HG03159 (cell line): ENCODE data around the gene NUDT4B.
A peak's percentile ranks its signal among the peaks of the same experiment; 100 is the strongest.
"Not testable (repeated sequence)": the region's sequence is repeated elsewhere in the genome, so short reads cannot be mapped to it uniquely, and the experiment has no call there.

Experiments
- ATAC-seq: cut with Tn5 transposase; IDR thresholded peaks from one replicate; pipeline ENCODE4 v1.9.1; 2021; ENCODE audit warnings: mild to moderate bottlenecking, moderate library complexity; ENCODE audit not compliant: unreplicated experiment

Gene NUDT4B

DNA sequence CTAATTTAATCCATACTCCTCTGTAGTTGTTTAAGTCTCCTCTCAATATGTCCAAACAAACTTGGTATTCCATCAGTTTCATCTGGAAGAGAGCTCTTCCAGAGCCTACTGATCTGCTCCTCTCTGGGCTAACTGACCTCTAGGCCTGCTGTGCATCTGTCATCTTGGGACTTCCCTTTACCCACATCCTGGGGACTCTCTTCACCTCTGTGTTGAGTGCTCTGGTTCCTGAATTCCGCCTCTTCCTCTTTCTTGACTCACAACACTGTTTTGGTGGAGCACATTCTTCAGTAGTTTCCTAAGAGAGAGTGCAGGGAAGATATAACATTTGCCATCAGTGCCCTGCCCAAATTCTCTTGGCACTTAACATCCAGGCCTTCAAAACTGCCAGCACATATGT lies 13.0 kb upstream of the NUDT4B start:
- ATAC-seq, result peak; percentile 45

DNA sequence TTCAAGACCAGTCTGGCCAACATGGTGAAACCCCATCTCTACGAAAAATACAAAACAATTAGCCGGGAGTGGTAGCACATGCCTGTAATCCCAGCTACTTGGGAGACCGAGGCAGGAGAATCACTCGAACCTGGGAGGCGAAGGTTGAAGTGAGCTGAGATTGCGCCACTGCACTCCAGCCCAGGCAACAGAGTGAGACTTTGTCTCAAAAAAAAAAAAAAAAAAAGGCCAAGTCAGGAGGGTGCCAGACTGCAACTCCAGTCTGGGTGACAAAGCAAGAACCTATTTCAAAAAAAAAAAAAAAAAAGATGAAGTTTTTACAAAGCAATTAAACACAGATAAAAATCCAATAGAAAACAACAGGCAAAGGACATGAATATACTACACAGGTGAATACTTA lies 9.9 kb upstream of the NUDT4B start:
- ATAC-seq, result not testable (repeated sequence)

DNA sequence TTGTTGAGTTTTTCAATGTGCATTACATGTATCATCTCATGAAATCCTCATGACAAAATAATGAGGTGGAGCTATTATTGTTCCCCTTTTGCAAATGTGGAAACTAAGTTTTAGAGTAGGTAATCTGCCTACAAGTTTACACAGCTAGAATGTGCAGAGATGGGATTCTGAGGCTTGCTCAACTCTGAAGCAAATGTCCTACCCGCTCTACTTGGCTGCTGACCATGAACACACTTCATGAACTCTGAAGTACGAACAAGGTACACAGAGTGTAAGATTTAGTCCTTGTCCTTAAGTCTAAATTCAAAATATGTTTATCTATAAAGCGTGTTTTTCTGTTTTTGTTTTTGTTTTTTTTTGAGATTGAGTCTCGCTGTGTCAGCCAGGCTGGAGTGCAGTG lies 5.4 kb upstream of the NUDT4B start:
- ATAC-seq, result not testable (repeated sequence)

DNA sequence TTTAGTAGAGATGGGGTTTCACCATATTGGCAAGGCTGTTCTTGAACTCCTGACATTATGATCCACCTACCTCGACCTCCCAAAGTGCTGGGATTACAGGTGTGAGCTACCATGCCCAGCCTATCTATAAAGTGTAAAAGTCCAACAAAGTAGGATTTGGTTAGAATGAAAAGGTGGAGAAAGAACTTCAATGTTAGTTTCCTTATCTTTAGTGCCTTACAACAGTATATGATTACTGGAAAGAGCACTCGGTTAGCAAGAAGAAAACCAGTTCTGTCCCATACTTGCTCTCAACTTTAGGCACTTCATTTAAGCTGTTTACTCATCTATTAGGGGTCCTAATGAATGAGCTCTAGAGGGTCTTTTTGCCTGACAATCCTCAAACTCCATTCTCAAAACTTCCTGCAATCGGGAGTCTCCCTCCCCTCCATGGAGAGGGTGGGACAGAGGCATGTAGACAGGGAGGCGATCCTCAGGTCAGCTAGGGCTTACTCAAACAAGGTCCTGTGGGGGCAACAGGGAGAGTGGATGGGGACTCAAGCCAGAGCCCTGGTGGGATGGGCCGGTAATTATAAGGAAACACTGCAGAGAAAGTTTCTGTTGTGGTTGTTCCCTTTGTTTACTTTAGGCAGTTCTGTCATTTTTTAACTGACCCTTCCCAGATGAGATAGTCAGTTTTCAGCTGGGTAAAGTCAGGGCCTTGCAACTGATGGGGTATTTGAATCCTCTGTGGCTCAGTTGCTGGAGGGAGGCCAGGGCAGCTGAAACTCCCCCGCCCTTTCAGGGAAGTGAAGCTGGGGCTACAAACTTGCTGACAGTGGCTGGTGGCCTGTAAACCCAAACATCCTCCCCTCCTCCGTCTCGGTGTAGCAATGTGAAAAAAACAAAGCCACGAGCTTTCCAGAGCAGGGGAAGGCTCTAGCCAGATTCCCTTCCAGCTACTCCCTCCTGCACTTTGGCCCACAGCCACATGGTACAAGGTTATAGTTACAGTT lies 4.6 kb upstream of the NUDT4B start:
- peak; percentile 46 for ATAC-seq

DNA sequence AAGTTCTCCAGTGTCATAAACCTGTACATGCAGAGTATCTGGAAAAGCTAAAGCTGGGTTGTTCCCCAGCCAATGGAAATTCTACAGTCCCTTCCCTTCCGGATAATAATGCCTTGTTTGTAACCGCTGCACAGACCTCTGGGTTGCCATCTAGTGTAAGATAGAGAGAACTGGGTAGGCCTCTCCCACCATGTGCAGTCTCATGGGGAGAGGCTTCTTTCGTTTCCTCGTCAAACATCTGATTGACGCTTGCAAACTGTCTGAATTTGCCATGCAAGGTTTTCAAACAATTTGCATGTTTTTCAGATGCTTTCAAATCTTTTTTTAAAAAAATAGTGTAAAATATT lies 734 bp downstream of the NUDT4B start:
- peak; percentile 88 for ATAC-seq

DNA sequence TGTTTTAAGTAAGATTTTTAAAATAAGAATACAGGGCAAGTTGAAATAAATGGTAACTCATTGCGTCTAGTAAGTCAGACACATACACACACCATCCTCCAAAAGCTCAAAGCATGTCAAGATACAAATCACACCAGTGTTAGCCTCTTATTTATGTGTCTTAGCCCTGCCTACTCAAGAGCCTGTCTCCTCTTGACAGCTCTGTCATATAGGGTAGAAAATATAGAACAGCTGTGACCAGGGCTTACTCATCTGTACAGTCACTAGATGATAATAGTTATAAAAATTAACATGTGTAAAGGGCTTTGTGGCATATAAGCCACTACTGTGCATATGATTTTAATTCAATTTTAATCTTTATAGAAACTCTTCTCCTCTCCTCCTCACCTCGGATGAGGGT lies 7.7 kb downstream of the NUDT4B start:
- not testable (repeated sequence) for ATAC-seq

DNA sequence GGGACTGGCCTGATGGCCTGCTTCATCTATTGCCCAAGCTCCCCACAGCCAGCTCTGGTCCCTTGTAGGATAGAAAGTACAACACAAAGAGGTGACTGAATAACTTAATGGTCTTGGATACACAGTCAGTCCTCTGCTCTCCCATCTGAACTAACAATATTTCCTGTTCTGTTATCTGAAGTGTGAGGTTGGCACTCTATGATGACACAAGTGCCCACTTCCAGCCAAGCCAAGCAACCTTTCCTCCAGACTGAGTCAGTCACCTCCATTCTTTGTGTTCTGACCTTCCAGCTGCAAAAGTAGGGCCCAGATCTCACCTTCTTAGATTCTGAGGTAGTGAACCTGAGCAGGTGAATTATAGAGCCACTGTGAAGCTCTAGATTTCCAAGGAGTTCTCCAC lies 8.9 kb downstream of the NUDT4B start:
- not testable (repeated sequence) for ATAC-seq

DNA sequence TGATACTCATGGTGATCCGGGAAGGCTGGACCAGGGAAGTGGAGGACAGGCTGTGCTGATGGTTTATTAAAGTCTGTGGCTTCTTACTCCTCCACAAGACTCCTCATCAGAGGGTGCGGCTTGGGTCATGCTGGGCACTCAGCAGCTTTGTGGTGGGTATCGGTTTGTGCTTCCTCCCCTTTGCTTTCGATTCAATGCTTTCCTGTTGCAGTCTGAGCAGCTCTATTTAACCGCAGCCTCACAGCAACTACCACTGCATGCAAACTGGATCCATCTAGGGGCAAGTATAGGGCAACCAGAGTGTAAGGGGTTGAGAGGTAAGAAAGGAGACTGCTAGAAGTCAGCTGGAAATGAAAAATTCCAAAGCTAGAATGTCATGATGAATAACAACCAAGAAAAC lies 9.8 kb downstream of the NUDT4B start:
- ATAC-seq, result peak; percentile 95

DNA sequence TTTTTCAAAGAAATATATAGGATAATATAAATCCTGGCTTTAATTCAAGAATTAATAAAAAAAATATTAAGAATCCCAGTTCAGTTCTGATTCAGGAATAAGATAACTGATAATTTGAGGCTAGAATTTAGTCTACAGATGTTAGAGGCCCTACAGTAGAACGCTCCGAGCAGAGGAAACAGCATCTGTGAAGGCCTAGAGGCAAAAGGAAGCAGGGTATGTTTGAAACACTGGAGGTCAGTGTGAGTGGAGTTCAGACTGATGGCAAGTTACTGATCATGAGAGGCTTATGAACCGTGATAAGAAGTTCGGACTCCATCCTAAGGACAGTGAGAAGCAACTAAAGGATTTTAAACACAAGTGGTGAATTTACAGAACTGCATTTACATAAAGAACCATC lies 10.4 kb downstream of the NUDT4B start:
- not testable (repeated sequence) for ATAC-seq

DNA sequence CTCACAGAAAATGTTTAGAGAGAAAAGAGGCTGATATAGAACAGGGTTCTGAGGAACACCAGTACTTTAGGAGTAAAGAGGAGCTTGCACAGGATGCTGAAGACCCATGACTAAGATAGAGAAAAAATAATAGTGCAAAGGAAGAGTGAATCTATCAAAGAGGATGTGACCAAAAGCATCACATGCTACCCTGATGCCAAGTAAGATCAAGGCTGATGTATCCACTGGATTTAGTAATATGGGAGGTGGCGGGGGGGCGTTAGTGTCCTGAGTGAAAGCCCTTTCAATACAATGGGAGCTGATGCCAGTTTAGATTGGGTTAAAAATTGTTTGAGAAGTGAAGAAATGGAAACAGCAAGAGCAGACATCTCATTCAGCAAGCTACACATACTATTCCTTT lies 11.2 kb downstream of the NUDT4B start:
- ATAC-seq, result not testable (repeated sequence)

DNA sequence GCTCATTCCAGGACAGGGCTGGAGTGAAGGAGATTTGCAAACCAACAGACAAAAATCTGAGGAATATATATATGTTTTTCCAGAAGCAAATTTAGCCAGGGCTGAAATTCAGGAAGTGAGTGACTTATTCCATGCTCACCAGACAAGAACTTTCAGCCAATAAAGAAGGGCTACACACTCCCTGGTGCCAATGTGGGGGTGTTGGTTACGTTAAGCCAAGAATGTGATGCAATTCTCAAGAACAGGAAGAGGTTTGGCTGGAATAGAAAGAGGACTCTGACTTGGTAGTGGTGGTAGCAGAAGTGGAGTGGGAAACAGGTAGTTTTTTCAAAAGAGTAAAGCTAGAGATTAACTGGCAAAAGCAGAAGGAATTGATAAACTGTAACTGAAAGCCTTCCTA lies 11.6 kb downstream of the NUDT4B start:
- not testable (repeated sequence) for ATAC-seq

DNA sequence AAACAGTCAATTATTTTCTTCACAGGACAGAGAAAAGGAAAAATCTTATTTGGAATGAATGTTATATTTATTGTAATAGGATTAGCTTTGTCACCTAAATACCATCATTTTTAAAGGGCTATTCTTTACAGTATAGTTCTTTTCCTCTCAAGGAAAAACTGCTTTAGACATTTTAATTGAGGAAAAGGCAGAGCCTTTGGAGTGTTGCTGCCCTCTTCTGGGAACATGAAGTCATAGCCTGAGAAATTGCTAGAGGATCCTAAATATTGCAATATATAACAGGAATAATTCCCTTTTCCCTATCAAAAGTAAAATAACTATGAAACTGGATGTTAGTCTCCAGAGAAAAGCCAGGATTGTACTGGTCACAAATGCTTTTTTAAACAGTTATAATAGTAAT lies 12.8 kb downstream of the NUDT4B start:
- not testable (repeated sequence) for ATAC-seq

DNA sequence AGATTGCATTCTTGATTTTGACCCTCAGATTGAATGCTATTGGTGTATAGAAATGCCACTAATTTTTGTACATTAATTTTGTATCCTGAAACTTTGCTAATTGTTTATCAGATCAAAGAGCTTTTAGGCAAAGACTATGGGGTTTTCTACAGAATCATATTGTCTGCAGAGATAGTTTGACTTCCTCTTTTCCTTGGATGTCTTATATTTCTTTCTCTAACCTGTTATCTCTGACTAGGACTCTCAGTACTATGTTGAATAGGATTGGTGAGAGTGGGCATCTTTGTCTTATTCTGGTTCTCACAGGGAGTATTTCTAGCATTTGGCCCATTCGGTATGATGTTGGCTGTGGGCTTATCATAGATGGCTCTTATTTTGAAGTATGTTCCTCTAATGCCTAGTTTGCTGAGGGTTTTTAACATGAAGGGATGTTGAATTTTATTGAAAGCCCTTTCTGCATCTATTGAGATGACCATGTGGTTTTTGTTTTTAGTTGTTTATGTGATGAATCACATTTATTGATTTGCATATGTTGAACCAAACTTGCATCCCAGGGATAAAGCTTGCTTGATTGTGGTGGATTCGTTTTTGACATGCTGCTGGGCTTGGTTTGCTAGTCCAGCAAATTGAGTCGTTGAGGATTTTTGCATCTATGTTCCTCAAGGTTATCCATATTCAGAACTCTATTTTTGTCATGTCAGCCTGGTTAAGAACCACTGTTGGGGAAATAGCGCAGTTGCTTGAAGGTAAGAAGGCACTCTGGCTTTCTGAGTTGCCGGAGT lies 16.9 kb downstream of the NUDT4B start:
- ATAC-seq, result not testable (repeated sequence)

DNA sequence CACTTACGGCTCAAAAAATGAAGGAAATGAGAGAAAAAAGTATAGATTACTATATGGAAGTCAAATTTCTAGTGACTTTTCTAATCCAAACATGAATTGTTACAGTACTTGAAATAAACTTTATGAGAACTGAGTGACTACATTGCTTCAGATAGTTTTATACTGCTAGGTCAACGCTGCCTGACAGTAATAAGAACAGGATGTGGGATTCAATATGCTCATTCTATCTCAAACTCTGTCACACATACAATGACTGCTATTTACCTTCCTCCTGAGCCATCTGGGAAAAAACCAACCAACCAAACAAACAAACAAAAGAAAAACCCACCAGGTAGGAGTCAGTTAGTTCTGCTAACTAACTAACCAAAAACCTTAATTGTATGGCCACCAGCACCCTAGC lies 20.0 kb downstream of the NUDT4B start:
- not testable (repeated sequence) for ATAC-seq

DNA sequence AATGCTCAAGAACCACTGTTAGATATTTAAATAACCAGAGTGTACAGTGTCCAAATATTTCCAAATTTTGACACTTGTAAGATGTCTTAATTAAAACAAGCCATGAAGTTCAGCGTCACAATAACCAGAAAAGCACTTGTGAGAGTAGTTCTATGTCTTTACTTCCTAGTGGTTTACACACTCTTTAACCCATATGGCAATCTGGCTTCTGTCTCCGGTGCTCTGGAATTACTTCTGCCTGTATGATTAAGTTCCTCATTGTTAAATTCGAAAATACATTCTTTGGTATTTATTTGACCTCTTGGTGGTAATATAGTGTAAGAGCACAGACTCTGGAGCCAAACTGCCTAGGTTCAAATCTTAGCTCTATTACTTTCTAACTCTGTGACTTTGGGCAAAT lies 20.9 kb downstream of the NUDT4B start:
- ATAC-seq, result not testable (repeated sequence)

DNA sequence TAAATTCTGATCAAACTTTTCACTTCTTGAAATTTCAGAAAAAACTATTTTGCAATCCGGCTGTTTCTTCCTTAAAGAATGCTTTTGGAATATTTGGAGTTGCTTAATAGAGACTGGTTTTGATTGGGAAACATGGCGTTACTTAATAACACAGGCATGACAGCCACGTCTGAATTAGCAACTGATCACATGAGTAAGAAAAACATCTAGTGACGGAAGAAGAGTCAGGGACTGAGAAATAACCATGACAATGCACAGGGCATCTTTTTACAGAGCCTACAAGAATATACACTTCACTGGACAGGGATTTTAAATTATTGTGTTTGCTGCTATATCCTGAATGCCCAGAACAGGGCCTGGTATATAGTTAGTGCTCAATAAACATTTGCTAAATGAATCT lies 25.1 kb downstream of the NUDT4B start:
- ATAC-seq, result not testable (repeated sequence)

DNA sequence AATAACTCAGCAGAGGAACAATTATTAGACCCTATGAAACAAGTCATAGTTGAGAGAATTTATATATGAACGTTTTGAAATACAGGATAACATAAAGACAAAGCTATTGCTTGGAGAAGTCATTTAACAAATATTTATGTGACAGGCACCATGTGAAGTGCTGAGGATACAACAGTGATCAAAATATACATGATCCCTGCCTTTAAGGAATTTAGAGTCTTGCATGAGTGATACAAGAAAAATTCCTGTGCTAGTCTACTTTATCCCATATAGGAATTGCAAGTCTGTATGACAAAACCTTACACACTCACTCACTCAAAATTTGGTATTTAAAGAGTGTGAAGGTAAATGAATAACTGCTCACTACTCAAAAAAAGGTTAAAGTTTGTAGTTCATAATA lies 25.5 kb downstream of the NUDT4B start:
- not testable (repeated sequence) for ATAC-seq

DNA sequence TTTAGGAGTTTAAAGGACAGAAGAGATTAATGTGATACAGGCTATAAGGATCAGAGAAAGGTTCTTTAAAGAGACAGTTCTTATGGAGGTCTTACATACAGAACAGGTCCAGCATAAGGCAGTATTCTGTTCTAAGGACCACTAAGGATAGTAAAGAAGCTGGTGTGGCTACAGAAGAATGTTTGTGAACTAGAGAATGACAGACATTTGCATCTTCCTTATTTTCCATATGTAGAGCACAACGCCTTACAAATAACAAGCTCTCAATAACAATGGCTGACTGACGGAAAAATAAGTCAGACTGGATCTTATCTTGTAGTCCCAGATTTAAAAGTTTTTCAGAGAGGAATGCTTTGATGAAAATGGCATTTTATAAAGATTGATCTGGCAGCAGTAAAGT lies 26.7 kb downstream of the NUDT4B start:
- ATAC-seq, result not testable (repeated sequence)

DNA sequence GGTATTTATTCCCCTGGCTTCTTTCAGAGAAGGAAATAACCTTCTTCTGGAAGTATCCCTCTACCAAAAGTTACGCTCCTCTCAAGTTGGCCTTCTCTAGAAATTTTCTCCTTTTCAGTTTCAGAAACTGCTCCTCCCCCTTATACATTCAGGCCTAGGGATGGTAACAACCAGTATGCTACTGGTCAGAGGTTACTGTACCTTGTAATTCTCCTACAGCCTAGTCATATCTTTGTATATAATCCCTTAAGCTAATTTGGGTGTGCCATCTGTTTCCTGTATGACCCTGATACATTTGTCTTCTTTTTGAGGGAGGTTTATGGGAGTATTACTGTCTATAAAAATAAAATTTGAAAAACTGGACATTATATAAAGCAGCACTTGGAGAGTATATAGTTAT lies 29.1 kb downstream of the NUDT4B start:
- not testable (repeated sequence) for ATAC-seq

DNA sequence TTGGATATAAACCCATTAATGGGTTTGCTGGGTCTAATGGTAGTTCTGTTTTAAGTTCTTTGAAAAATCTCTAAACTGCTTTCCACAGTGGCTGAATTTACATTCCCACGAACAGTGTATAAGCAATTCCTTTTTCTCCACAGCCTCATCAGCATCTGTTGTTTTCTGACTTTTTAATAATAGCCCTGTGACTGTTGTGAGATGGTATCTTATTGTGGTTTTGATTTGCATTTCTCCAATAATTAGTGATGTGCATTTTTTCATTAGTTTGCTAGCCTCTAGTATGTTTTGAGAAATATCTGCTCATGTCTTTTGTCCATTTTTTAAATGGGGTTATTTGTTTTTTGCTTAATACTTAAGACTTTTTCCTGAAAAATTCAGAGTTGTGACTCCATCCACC lies 31.8 kb downstream of the NUDT4B start:
- ATAC-seq, result not testable (repeated sequence)

DNA sequence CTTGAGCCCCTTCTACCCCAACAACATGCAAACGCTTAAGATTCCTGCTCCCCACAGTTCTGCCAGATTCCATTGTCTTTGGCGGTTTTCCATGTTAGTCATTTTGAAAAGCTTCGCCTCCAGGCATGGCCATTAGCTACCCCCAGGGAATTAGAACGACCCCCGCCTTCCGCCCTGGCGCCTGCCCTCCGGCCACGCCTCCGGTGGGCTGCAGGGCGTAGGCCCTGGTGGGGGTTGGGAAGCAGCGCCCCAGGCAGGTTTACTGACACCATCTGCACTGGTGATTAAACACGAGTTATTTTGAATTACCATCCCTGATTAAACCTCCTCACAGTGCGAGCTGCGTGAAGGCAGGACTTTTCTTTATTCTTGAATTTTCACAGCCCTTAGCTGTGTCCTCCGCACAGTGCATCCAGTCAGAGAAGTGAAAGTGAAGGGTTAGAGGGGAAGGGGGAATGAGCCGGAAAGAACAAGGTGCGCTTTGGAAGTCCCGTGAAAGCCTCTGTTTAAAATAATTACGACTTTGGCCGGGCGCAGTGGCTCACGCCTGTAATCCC lies 43.0 kb downstream of the NUDT4B start:
- ATAC-seq, result not testable (repeated sequence)
